ENCODE measurements around the gene CTAGE4. TPM values are rescaled to one million over a fixed set of nuclear protein-coding genes. Genes with fewer than 3 reads are reported as not detected.
"Not testable (repeated sequence)": the region's sequence is repeated elsewhere in the genome, so short reads cannot be mapped to it uniquely, and the experiment has no call there.

CTAGE4 gene
- total and polyA plus RNA-seq, 2 experiments from 2014 or later: 4.3 to 10.1 TPM

DNA sequence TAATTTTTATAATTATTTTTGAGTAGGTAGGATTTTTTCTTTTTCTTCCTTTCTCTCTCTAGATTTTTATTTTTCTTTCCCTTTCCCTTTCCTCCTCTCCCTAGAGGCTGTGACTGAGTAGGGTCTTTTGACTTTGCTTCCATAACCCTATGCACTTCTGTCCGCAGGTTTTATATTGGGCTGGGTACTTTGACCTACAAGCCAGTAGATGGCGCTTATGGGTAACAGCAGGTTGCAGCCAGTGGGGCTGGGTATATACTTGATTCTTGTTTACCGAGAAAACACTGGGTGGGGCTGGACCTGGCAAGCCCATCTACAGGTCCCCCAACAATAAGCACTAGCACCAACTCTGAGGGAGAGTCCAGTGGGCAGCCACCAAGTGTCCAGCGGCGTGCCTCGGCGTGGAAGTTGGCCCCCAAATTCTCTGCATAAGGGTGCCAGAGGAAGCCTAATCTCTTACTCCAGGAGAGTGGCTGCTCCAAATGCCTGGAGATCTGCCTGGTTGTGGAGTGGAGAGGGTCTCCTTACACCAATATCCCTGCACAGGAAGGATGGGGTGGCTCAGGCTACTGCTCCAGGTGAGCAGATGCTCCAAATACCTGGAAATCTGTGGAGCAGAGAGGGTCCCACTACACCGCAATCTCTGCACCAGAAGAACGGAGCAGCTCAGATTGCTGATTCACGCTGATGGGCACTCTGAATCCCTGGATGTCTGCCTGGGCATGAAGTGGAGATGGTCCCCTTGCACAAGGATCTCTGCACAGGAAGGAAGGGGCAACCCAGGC is 4.7 kb upstream of the CTAGE4 start:
- not testable (repeated sequence) for H3K9me2 ChIP-seq (ENCODE audit: insufficient read depth); H3K4me3 Mint-ChIP-seq; H3K4me3 ChIP-seq; H3K27ac ChIP-seq (ENCODE audit: low read depth); H3K79me2 ChIP-seq (replicated peaks; ENCODE audit: insufficient read depth); H3K27ac Mint-ChIP-seq; H3K9me3 Mint-ChIP-seq; H3K4me1 ChIP-seq (ENCODE audit: insufficient read depth); H3K36me3 ChIP-seq (ENCODE audit: insufficient read depth); H4K20me1 ChIP-seq (replicated peaks; ENCODE audit: insufficient read depth); H2AFZ ChIP-seq; H3K36me3 Mint-ChIP-seq (ENCODE audit: low read depth); H3F3A ChIP-seq (replicated peaks; ENCODE audit: low read depth); H3K27me3 Mint-ChIP-seq (ENCODE audit: insufficient read depth, low read depth, poor library complexity); H3K27me3 ChIP-seq (ENCODE audit: insufficient read depth); H3K4me2 ChIP-seq; H3K4me1 Mint-ChIP-seq
- TF ChIP-seq, protein P1, sequence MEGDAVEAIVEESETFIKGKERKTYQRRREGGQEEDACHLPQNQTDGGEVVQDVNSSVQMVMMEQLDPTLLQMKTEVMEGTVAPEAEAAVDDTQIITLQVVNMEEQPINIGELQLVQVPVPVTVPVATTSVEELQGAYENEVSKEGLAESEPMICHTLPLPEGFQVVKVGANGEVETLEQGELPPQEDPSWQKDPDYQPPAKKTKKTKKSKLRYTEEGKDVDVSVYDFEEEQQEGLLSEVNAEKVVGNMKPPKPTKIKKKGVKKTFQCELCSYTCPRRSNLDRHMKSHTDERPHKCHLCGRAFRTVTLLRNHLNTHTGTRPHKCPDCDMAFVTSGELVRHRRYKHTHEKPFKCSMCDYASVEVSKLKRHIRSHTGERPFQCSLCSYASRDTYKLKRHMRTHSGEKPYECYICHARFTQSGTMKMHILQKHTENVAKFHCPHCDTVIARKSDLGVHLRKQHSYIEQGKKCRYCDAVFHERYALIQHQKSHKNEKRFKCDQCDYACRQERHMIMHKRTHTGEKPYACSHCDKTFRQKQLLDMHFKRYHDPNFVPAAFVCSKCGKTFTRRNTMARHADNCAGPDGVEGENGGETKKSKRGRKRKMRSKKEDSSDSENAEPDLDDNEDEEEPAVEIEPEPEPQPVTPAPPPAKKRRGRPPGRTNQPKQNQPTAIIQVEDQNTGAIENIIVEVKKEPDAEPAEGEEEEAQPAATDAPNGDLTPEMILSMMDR (conservative IDR thresholded peaks at IDR 0.05; ENCODE audit: low read depth in 2 of 2): peak; percentile 67 to 88
- peak; percentile 100 for ATAC-seq
- peak; percentile 66 for DNase-seq (ENCODE audit: low spot score)

DNA sequence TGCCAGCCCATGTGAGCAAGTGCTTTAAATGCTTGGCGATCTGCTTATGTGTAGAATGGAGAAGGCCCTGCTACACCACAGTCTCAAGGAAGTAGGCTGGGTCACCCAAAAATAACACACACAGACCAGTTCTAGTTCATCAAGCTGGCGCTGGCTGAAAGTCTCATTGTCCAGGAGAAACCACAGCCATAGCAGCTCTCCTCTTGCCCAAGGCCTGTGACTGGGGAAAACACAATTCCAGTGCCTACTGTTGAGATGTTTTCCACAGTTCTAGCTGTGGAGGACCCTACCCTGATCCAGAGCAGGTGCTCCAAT is 4.1 kb upstream of the CTAGE4 start:
- H3K9me3 Mint-ChIP-seq; H3K4me3 ChIP-seq; H3K4me3 Mint-ChIP-seq; H2AFZ ChIP-seq; DNase-seq (ENCODE audit: low spot score); H3K27me3 ChIP-seq (ENCODE audit: insufficient read depth); H3K36me3 Mint-ChIP-seq (ENCODE audit: low read depth); H3K27ac Mint-ChIP-seq; H3K36me3 ChIP-seq (ENCODE audit: insufficient read depth); H3K27me3 Mint-ChIP-seq (ENCODE audit: insufficient read depth, low read depth, poor library complexity); H3K4me2 ChIP-seq; H3K4me1 ChIP-seq (ENCODE audit: insufficient read depth); H3K9me2 ChIP-seq (ENCODE audit: insufficient read depth); H3K27ac ChIP-seq (ENCODE audit: low read depth); H3K79me2 ChIP-seq (replicated peaks; ENCODE audit: insufficient read depth); H4K20me1 ChIP-seq (replicated peaks; ENCODE audit: insufficient read depth); H3K4me1 Mint-ChIP-seq; ATAC-seq; H3F3A ChIP-seq (replicated peaks; ENCODE audit: low read depth): not testable (repeated sequence)

DNA sequence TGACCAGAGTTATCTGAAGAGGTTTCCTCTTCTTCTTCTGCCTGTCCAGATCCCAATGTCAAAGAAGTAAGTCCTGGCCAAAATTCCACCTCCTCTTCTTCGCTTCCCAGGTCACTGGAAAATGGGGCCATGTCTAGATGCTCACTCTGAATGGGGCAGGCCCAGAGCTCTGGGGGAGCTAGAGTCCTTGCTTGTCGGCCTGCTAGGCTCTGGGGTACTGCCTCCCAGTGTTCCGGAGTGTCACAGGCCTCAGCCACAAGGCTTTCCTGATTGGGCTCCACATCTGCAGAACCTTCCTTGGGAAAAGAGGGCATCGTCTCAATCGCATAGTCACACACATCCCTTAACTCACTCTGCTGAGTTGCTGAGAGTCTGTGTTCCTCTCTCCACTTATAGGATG is 4.6 kb downstream of the CTAGE4 start:
- not testable (repeated sequence) for H3K27ac Mint-ChIP-seq; H3K4me1 Mint-ChIP-seq; DNase-seq (ENCODE audit: low spot score); H3K27ac ChIP-seq (ENCODE audit: low read depth); H3K4me3 Mint-ChIP-seq; H3K27me3 ChIP-seq (ENCODE audit: insufficient read depth); H3K36me3 Mint-ChIP-seq (ENCODE audit: low read depth); H3K9me3 Mint-ChIP-seq; H3F3A ChIP-seq (replicated peaks; ENCODE audit: low read depth); H3K4me3 ChIP-seq; H3K4me2 ChIP-seq; ATAC-seq; H3K27me3 Mint-ChIP-seq (ENCODE audit: insufficient read depth, low read depth, poor library complexity); H2AFZ ChIP-seq; H3K36me3 ChIP-seq (ENCODE audit: insufficient read depth); H4K20me1 ChIP-seq (replicated peaks; ENCODE audit: insufficient read depth); H3K79me2 ChIP-seq (replicated peaks; ENCODE audit: insufficient read depth); H3K9me2 ChIP-seq (ENCODE audit: insufficient read depth); H3K4me1 ChIP-seq (ENCODE audit: insufficient read depth)

DNA sequence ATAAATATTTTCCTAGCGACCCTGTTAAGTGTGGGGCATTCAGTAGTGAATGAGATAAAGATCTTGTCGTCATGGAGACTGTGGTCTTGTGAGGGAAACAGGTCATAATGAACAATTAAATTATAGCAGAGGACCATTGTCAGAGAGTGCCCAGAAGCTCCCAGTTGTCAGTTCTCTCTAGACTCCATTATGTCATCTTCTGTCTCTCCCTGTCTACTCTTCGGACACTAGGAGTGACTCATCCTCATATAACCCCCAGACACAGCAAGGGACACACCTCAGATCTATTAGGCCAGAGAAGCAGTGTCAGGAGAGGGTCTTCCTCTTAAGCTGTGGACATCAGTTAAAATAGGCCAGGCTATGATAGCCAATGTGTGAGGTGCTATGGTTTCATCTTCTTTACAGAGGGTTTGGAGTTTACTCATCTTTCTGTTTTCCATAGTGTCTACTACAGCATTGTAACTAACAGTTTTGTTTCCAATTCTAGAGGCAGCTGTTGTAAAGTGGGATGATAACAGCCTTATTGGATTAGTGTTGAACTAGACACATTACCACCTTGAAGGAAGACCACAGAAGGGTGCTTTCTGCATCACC is 5.4 kb downstream of the CTAGE4 start:
- H3K4me3 Mint-ChIP-seq; H3K36me3 ChIP-seq (ENCODE audit: insufficient read depth); H3K4me1 Mint-ChIP-seq; H3K27ac Mint-ChIP-seq; H3K9me2 ChIP-seq (ENCODE audit: insufficient read depth); H2AFZ ChIP-seq; H3K27ac ChIP-seq (ENCODE audit: low read depth); H3K36me3 Mint-ChIP-seq (ENCODE audit: low read depth); H3K79me2 ChIP-seq (replicated peaks; ENCODE audit: insufficient read depth); H3K27me3 Mint-ChIP-seq (ENCODE audit: insufficient read depth, low read depth, poor library complexity); H3K27me3 ChIP-seq (ENCODE audit: insufficient read depth); H3K4me2 ChIP-seq; H4K20me1 ChIP-seq (replicated peaks; ENCODE audit: insufficient read depth); H3K4me1 ChIP-seq (ENCODE audit: insufficient read depth); DNase-seq (ENCODE audit: low spot score); ATAC-seq; H3F3A ChIP-seq (replicated peaks; ENCODE audit: low read depth); H3K4me3 ChIP-seq; H3K9me3 Mint-ChIP-seq: not testable (repeated sequence)

DNA sequence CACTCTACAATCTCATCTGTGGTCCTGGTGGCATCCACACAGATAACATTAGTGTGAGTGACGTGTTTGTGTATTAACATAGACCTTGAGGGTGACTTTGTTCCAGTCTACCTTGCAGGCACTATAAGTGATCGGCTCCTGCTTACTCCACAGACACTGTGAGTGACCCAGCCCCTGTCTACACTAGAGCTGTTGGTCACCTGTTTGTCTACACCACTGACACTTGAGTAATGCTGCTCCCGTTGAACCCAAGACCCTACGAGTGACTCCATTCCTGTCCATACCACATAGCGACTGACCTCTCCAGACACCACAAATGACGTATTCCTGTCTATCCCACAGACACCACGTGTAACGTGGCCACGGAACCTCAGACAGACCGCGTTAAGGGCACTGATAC is 10.5 kb downstream of the CTAGE4 start:
- peaks cover 18% of the 10 kb centered on the region for H3K79me2 ChIP-seq (replicated peaks; ENCODE audit: insufficient read depth)
- not testable (repeated sequence) for H3K9me2 ChIP-seq (ENCODE audit: insufficient read depth); H3K36me3 Mint-ChIP-seq (ENCODE audit: low read depth); H2AFZ ChIP-seq; H3K27me3 Mint-ChIP-seq (ENCODE audit: insufficient read depth, low read depth, poor library complexity); H3K27ac Mint-ChIP-seq; H3K9me3 Mint-ChIP-seq; H3K4me3 ChIP-seq; H3K4me1 ChIP-seq (ENCODE audit: insufficient read depth); H3F3A ChIP-seq (replicated peaks; ENCODE audit: low read depth); ATAC-seq; H3K27ac ChIP-seq (ENCODE audit: low read depth); H4K20me1 ChIP-seq (replicated peaks; ENCODE audit: insufficient read depth); H3K27me3 ChIP-seq (ENCODE audit: insufficient read depth); H3K36me3 ChIP-seq (ENCODE audit: insufficient read depth); DNase-seq (ENCODE audit: low spot score); H3K4me3 Mint-ChIP-seq; H3K4me2 ChIP-seq
- peaks cover 13% of the 10 kb centered on the region for H3K4me1 Mint-ChIP-seq

DNA sequence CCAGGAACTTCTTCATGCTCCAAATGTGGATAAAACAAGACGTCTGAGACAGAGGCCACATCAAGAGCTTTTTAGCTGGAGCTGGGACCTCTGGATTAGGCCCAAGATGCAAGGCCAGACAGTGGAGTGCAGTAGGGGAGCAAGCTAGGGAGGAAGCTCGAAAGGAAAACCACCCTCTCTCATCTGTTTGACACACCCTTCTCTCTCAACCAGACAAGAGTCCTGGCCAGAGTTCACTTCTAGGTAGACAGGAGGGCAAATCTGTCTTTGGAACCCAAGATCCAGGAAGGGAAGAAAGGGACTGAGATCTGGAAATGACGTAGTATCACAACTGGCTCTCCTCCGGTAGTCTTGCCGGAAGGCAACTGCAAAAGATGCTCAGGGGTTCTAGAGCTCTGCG is 11.2 kb downstream of the CTAGE4 start:
- H4K20me1 ChIP-seq (replicated peaks; ENCODE audit: insufficient read depth); H2AFZ ChIP-seq; H3K27me3 Mint-ChIP-seq (ENCODE audit: insufficient read depth, low read depth, poor library complexity); H3K9me3 Mint-ChIP-seq; ATAC-seq; H3K4me3 Mint-ChIP-seq; H3K27me3 ChIP-seq (ENCODE audit: insufficient read depth); H3K9me2 ChIP-seq (ENCODE audit: insufficient read depth); H3K4me3 ChIP-seq; H3K36me3 Mint-ChIP-seq (ENCODE audit: low read depth); H3K36me3 ChIP-seq (ENCODE audit: insufficient read depth); DNase-seq (ENCODE audit: low spot score); H3K4me2 ChIP-seq; H3K27ac ChIP-seq (ENCODE audit: low read depth); H3F3A ChIP-seq (replicated peaks; ENCODE audit: low read depth); H3K27ac Mint-ChIP-seq: not testable (repeated sequence)
- peaks cover 15% of the 10 kb centered on the region for H3K4me1 Mint-ChIP-seq
- peaks cover 21% of the 10 kb centered on the region for H3K79me2 ChIP-seq (replicated peaks; ENCODE audit: insufficient read depth)
- H3K4me1 ChIP-seq (ENCODE audit: insufficient read depth): peaks cover 11% of the 10 kb centered on the region
